GM18508 (cell line): ENCODE results near the gene FHDC1.

Source experiments
- ATAC-seq: cut with Tn5 transposase; IDR thresholded peaks from one replicate; pipeline ENCODE4 v1.9.1; 2021; ENCODE audit warnings: moderate number of reproducible peaks; ENCODE audit not compliant: insufficient read depth, unreplicated experiment

Gene FHDC1

DNA sequence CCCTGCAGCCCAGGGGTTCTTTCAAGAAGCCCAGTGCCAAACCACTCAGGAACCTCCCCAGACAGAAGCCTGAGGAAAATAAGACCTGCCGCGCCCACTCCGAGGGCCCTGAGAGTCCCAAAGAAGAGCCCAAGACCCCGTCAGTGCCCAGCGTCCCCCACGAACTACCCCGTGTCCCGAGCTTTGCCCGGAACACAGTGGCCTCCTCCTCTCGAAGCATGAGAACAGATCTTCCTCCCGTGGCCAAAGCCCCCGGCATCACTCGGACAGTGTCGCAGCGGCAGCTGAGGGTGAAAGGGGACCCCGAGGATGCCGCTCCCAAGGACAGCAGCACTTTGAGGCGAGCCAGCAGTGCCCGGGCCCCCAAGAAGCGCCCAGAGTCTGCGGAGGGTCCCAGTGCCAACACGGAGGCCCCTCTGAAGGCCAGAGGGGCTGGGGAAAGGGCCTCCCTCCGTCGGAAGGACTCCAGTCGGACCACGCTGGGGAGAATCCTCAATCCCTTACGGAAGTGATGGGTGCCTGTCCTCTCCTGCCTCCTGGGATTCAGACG is 40.2 kb downstream of the FHDC1 start:
- ATAC-seq, result no peak

GRCh38 chr4:152979731-152980330 is 43.7 kb downstream of the FHDC1 start:
- ATAC-seq, result no peak

DNA sequence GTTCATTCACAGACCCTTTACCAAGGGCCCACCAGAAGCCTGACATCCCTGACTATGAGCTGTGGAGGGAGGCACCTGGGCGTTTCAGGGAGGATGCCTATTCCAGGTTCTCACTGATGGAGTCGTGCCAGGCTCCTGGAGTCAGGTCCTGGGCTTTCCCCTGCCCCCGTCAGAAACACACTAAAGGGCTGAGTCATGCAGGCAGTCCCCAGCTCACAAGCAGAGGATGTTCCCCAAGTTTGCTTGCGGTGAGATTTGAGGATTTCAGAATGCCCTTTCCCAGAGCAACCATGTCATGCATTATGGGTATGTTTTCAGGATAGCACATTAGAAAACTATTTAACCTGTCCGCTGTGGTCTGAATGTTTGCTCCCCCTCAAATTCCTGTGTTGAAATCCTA is 45.2 kb downstream of the FHDC1 start:
- ATAC-seq, result no peak

DNA sequence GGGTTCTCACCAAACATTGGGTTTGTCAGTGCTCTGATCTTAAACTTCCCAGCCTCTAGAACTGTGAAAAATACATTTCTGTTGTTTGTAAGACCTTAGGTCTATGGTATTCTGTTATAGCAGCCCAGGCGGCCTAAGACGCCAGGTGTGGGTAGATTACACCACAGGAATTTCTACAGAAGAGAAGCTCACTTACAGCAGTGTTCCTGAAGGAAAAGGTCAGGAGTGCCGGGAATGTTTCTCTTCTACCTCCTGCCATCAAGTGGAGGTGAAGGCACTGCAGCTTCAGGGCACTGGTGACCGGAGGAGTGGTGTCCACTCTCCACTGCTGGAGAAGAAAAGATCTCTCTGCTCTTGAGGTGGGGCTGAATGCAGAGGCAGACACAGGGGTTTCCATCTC is 45.7 kb downstream of the FHDC1 start:
- ATAC-seq, result no peak

DNA sequence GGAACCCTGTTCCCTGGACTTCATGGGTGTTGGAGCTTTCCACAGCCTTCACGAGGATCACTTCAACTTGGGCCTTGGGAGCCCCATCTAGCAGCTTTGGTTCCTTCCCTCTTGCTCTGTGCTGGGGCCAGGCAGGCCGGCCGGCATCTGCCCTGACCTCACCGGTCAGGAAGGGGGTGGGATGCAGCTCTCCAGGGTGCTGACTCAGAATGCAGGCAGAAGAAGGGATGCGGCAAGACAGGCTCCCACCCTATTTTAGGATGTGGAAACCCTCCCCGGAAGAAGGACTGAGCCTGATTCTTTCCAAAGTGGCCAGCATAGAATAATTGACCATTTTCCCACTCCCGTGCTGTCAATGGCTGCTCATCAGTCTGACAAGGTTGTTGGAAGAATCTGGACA is 47.1 kb downstream of the FHDC1 start:
- no peak for ATAC-seq

DNA sequence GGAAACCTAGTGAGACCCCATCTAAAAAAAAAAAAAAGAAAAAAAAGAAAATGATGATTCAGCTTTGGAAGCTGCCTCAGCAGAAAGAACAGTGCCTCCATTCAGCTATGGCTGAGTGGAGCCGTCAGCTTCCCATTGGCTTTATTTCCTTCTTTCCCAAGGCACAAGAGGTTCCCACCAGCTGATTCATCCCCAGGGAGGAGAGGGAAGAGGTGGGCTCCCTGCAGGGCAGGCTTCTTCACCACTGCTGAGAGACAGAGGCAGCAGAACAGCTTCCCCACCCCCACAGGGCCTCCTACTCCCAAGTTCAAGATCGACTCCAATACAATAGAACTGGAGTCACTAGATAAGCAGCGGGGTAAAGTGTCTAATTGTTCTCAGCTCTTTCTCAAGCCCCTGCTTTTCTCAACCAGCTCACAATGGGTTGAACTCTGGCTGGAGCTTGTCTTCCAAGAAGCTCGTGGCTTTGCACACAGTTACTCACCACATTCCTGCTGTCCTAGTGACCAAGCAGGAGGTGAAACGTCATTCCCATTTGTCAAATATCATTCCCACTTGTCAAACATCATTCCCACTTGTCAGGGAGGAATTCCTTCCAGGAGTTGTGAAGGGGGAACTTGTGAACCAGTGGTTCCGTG is 47.8 kb downstream of the FHDC1 start:
- ATAC-seq, result no peak

DNA sequence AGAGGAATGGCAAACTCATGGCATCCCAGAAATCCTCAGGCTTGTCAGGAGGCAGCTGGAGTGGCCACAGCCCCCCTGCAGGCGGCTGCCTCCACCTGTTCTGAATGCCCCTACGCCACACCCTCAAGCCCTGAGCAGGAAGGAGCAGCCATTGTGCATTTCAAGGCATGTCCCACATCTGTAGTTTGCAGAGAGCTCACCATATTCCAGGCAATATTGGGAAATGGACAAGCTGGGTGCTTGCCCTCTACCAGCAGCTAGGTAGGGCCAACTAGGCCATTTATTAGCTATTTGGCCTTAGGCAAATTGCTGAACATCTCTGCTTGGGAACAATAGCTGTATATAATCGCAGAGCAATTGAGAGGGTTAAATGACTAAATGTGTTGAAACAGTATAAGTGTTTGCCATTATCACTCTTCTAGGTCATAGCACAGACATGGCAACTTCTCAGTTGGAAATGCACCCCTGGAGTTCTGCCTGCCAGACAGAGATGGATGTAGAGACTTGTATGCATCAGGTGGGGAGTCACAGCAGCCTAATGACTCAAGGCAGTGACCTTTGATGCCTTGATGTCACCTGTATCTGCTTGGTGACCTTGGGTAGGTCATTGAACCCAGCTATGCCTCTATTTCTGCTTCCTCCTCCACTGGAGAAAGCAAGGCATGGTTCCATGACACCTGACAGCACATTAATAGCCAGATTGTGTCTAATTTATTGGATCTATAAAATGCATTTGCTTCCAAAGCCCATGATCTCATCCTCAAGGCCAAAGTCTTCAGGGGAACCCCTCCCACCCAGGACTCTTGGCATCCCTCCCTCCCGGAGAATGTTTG is 52.8 kb downstream of the FHDC1 start:
- ATAC-seq, result no peak

- no peak for ATAC-seq
Measured at GRCh38 chr4:152989554-152989970, 53.4 kb downstream of the FHDC1 start.

DNA sequence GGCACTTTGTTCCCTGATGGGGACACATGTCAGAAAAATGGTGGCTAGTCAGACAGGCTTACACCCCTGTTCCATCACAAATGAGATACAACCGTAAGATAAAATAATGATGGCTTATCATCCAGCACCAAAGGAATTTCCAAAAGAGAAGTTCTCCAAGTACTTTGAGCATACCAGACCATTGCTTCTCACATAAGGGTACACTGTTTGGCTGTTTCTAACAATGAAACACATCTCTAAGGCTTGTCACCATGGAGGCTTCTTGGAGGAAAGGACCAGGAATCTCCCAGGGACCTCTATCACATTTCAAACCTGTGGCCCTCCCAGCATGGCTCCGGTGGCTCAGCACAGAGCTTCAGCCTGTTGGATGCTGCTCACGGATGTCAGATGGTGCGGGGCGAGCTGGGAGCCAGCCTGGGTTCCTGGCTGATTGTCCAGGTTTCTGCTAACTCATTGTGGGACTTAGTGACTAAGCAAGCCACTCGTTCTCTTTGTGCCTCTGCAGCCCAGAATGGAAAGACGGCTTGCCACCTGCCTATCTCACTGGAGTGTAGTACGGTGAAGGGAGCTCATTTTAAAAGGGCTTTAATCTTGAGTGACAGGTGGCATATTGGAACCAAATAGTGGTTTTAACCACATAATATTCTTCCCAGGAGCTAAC is 54.5 kb downstream of the FHDC1 start:
- ATAC-seq, result no peak

DNA sequence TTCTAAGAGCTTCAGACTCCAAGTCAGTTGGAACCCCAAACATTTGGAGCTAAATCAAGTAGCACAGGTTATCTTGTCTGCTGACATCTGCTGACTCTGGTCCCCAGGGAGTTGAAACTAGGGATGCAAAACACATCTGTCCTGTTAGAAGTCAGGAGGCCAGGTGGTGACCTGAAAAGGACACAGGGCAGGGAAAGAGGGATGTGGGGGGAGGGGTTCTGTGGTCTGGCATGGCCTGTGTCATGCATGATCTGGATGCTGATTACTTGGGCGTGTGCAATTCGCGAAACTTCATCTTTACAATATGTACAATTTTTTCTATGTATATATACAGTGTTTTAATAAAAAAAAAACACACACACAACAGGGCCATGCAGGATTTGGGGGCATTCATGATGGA is 55.3 kb downstream of the FHDC1 start:
- ATAC-seq, result no peak

GRCh38 chr4:152992027-152992426 is 55.9 kb downstream of the FHDC1 start:
- ATAC-seq, result no peak

- ATAC-seq, result no peak
Measured at GRCh38 chr4:152992466-152992865, 56.3 kb downstream of the FHDC1 start.

DNA sequence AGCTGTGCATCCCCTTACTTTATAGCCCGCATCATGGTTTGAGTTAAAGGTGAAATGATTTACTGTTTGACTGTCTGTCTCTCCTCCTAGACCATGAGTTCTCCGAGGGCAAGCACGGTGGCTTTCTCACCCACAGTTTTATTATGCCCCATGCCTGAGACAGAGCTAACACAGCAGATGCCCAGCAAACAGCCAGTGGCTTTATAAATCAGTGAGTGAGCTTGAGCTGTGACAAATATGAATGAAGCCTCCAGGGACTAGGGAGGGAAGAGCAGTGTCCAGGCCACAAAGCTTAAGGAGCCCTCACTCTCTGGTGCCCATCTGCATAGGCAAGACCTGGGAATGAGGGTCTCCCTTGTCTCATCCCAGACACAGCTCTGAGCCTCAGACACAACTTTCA is 57.9 kb downstream of the FHDC1 start:
- ATAC-seq, result no peak

DNA sequence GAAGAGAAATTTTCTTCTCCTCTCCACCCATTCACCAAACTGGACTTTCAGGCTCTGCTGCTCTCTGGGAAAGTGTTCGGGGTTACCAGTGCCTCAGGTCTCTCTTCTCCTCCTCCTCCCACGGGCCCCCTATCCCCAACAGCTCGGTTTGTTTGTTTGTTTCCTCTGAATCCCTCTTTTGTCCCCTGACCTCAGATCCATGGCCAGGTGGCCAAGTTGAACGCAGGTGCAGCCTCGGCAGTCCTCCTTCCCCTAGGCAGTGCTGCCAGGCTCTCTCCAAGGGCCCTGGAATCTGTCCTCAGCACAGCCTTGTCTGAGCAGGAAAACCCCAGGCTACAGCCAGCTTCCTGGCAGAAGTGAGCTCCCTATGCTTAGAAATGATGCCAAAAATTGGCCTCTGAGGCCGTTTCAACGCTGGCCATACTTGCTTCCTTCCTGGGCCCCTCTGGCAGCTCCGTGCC is 60.0 kb downstream of the FHDC1 start:
- ATAC-seq, result no peak

- ATAC-seq, result no peak
Measured at GRCh38 chr4:152996672-152997071, 60.5 kb downstream of the FHDC1 start.

GRCh38 chr4:152997288-152997687 is 61.2 kb downstream of the FHDC1 start:
- no peak for ATAC-seq

GRCh38 chr4:152997771-152998487 is 61.8 kb downstream of the FHDC1 start:
- ATAC-seq, result no peak

- ATAC-seq, result no peak
Measured at GRCh38 chr4:152998861-152999260, 62.7 kb downstream of the FHDC1 start.

DNA sequence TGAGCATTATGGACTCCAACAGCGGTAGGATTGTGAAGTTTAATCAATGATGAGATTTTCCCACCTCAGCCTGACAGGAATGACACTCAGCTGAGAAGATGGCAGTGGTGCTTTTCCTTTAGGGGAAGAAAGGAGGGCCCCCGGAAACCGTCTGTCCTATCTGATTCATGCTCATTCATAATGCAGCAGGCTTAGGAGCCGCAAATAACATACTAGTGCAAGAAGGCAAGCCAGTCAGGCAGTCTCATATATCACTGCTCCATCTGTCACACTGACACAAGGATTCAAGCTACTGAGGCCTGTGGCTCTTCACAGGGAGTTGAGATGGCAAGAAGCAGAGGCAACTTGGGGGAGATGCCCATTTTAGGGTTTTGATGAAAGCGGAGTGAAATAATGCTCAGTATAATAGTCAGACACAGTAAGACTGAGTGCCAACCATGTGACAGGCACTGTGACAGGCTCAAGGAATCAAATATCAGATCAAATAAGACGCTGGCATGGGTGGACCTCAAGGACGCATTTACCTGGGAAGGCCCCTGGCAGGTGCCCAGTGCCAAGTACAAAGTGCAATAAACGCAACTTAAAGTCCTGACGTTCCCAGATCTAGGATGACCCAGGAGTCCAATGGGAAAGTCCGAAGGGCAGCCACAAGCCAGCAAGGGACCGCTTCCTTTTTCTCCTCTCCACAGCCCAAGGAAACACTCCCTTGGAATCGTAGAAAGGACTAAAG is 63.4 kb downstream of the FHDC1 start:
- no peak for ATAC-seq
